Naive thymus-derived CD8-positive, alpha-beta T cell (primary cell): ENCODE measurements around the gene MARS2. TPM values are rescaled to one million over a fixed set of nuclear protein-coding genes. Genes with fewer than 3 reads are reported as not detected.
A peak's percentile ranks its signal among the peaks of the same experiment; 100 is the strongest.
"Not testable (repeated sequence)": the region's sequence is repeated elsewhere in the genome, so short reads cannot be mapped to it uniquely, and the experiment has no call there.

Experiments used
- ATAC-seq, 2 donors: fragments of 150-1000 bp; cut with Tn5 transposase in 1 of 2; sonication (Bioruptor Pico), chemical (Tn5 transposase) in 1 of 2; 1 replicate in 1 of 2; 2 replicates in 1 of 2; pipeline ENCODE4 v1.10.0; 2021; ENCODE audit warnings: mild to moderate bottlenecking in 2 of 2, moderate library complexity in 2 of 2
- POLR2A ChIA-PET: fragments of 350-600 bp; sonication (Branson Sonifier 250); formaldehyde crosslinking; loops from one replicate; lab custom pipeline; 2021; ENCODE audit warnings: antibody characterized with exemption; lab: Charles Lee
- DNase-seq, 10 donors: peaks; one replicate each; pipeline versions ENCODE4 v3.0.0 to v3.0.0-alpha.2; 2020 to 2022
- H3K27ac Mint-ChIP-seq, 10 donors: one replicate each; pipeline ENCODE4 v1.8.0; 2020 to 2022; ENCODE audit warnings: mild to moderate bottlenecking in 10 of 10, mixed read lengths in 10 of 10, moderate library complexity in 4 of 10, inconsistent platforms in 1 of 10
- H3K27me3 Mint-ChIP-seq, 5 donors: one replicate each; pipeline ENCODE4 v1.8.0; 2021 to 2022; ENCODE audit warnings: mixed read lengths in 5 of 5
- H3K36me3 Mint-ChIP-seq, 3 donors: one replicate each; pipeline ENCODE4 v1.8.0; 2020 to 2022; ENCODE audit warnings: mixed read lengths in 3 of 3, mild to moderate bottlenecking in 2 of 3, inconsistent platforms in 1 of 3
- H3K4me1 Mint-ChIP-seq, 4 donors: one replicate each; pipeline ENCODE4 v1.8.0; 2021 to 2022; ENCODE audit warnings: mixed read lengths in 4 of 4
- H3K4me3 Mint-ChIP-seq, 10 donors: one replicate each; pipeline ENCODE4 v1.8.0; 2020 to 2022; ENCODE audit warnings: mild to moderate bottlenecking in 10 of 10, mixed read lengths in 10 of 10, moderate library complexity in 6 of 10, inconsistent platforms in 1 of 10
- H3K9me3 Mint-ChIP-seq, 9 donors: one replicate each; pipeline ENCODE4 v1.8.0; 2020 to 2022; ENCODE audit warnings: mixed read lengths in 9 of 9, mild to moderate bottlenecking in 3 of 9, inconsistent platforms in 1 of 9, moderate library complexity in 1 of 9
- polyA plus RNA-seq, 3 donors: library from polyadenylated mRNA; unstranded; fragments of 300-500 nt; fragmentation: Illumina TruSeq; gene quantifications; one replicate each; pipeline ENCODE4 v1.2.3, GENCODE V29; 2021
- total RNA-seq, 8 experiments: library from RNA in 2 of 8; stranded (reverse) in 2 of 8; gene quantifications; one replicate each; pipeline ENCODE4 v1.2.3 and lab custom pipeline; 2021 to 2026

The MARS2 gene
- total and polyA plus RNA-seq, 5 experiments from 2014 or later = 8.4 to 19.3 (median 12.7) TPM

DNA sequence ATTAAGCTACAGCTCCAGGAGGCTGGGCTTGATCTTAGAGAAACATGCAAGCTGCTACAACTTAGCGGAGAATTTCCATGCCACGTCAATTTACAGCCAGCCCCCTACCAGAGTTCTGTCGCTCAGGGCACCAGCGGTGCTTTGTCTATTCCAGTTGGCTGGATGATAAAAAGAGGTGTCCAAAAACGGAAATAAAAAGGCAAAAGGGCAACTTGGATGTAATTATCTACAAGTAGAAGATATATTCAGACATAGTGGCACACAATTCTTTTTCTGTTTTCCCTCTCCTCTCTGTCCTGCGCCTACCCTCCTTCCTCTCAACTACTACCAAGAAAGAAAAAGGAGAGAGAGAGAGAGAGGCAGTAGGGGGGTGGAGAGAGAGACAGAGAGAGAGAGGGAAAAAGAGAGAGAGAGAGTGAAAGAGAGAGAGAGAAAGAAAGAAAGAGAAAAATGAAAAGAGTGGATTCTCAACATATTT is 29.4 kb upstream of the MARS2 start:
- H3K4me3 Mint-ChIP-seq = no peak overlapping the region
- no peaks in the 10 kb centered on the region for H3K4me1 Mint-ChIP-seq
- peaks cover 5 to 31% (median 13%) of the 10 kb centered on the region in 5 donors for H3K27me3 Mint-ChIP-seq
- no peak for DNase-seq
- no peak for ATAC-seq
- H3K9me3 Mint-ChIP-seq = no peaks in the 10 kb centered on the region
- H3K36me3 Mint-ChIP-seq = no peaks in the 10 kb centered on the region
- POLR2A ChIA-PET = interaction anchor here (0.7 kb wide), 1 partner anchor 264 kb away, joined by 4 read pairs; no protein-coding TSS in a partner anchor
- H3K27ac Mint-ChIP-seq = peak overlapping the region in 1 of 10 donors; percentile 32

- no peak for ATAC-seq
- Mint-ChIP-seq H3K9me3 (no peaks in the 10 kb centered on the region), H3K36me3 (no peaks in the 10 kb centered on the region), H3K27ac (no peak overlapping the region), H3K4me1 (no peaks in the 10 kb centered on the region), H3K4me3 (no peak overlapping the region), H3K27me3 (peaks cover 5 to 24% (median 12%) of the 10 kb centered on the region in 5 donors)
- POLR2A ChIA-PET = no interaction called here
- no peak for DNase-seq
These were observed 28.1 kb upstream of the MARS2 start for GRCh38 chr2:197677056-197677455.

- DNase-seq = no peak
- ATAC-seq = no peak
- Mint-ChIP-seq H3K9me3 (no peaks in the 10 kb centered on the region), H3K4me3 (no peak overlapping the region), H3K27ac (no peak overlapping the region), H3K36me3 (no peaks in the 10 kb centered on the region), H3K4me1 (no peaks in the 10 kb centered on the region), H3K27me3 (peaks cover 5 to 21% (median 8%) of the 10 kb centered on the region in 5 donors)
- POLR2A ChIA-PET = no interaction called here
These were observed 27.7 kb upstream of the MARS2 start for GRCh38 chr2:197677483-197677882.

GRCh38 chr2:197695206-197695605 is 10.0 kb upstream of the MARS2 start:
- H3K9me3 Mint-ChIP-seq, H3K27me3 Mint-ChIP-seq, ATAC-seq, POLR2A ChIA-PET, DNase-seq, H3K4me3 Mint-ChIP-seq, H3K36me3 Mint-ChIP-seq: not testable (repeated sequence)
- Mint-ChIP-seq H3K27ac (peak overlapping the region in 1 of 10 donors; percentile 19), H3K4me1 (peaks cover 0 to 12% (median 0%) of the 10 kb centered on the region in 4 donors)

- H3K36me3 Mint-ChIP-seq = peaks cover 0 to 11% (median 3%) of the 10 kb centered on the region in 3 donors
- POLR2A ChIA-PET, H3K4me3 Mint-ChIP-seq, H3K9me3 Mint-ChIP-seq, DNase-seq, ATAC-seq, H3K27ac Mint-ChIP-seq, H3K27me3 Mint-ChIP-seq: not testable (repeated sequence)
- peaks cover 0 to 12% (median 2%) of the 10 kb centered on the region in 4 donors for H3K4me1 Mint-ChIP-seq
These were observed 9.2 kb upstream of the MARS2 start for GRCh38 chr2:197695971-197696370.

GRCh38 chr2:197696571-197696970 is 8.6 kb upstream of the MARS2 start:
- peaks cover 0 to 13% (median 3%) of the 10 kb centered on the region in 3 donors for H3K36me3 Mint-ChIP-seq
- H3K27me3 Mint-ChIP-seq, H3K9me3 Mint-ChIP-seq, POLR2A ChIA-PET, ATAC-seq, DNase-seq, H3K27ac Mint-ChIP-seq, H3K4me3 Mint-ChIP-seq: not testable (repeated sequence)
- H3K4me1 Mint-ChIP-seq = peaks cover 0 to 12% (median 3%) of the 10 kb centered on the region in 4 donors

DNA sequence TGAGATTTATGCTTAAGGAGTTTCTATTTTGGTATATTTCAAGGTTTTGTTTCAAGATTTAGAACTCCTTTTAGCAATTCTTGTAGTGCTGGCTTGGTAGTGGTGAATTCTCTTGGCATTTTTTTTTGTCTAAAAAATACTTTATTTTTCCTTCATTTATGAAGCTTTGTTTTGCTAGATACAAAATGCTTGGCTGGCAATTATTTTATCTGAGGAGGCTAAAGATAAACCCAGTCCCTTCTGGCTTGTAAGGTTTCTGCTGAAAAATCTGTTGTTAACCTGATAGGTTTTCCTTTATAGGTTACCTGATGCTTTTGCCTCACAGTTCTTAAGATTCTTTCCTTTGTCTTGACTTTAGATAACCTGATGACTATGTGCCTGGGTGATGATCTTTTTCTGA is 5.4 kb upstream of the MARS2 start:
- H3K9me3 Mint-ChIP-seq, DNase-seq, H3K4me3 Mint-ChIP-seq, POLR2A ChIA-PET, ATAC-seq, H3K27me3 Mint-ChIP-seq: not testable (repeated sequence)
- peaks cover 2 to 11% (median 5%) of the 10 kb centered on the region in 4 donors for H3K4me1 Mint-ChIP-seq
- peak overlapping the region in 2 of 10 donors; percentile 24 to 51 for H3K27ac Mint-ChIP-seq
- H3K36me3 Mint-ChIP-seq = peaks cover 0 to 13% (median 3%) of the 10 kb centered on the region in 3 donors

- Mint-ChIP-seq H3K4me1 (peaks cover 3 to 13% (median 9%) of the 10 kb centered on the region in 4 donors), H3K4me3 (no peak overlapping the region), H3K27me3 (peaks cover 0 to 9% (median 2%) of the 10 kb centered on the region in 5 donors), H3K9me3 (peaks cover 0 to 9% (median 0%) of the 10 kb centered on the region in 9 donors), H3K36me3 (peaks cover 0 to 13% (median 3%) of the 10 kb centered on the region in 3 donors), H3K27ac (peak overlapping the region in 1 of 10 donors; percentile 54)
- POLR2A ChIA-PET = no interaction called here
- ATAC-seq = no peak
- no peak for DNase-seq
These were observed 4.2 kb upstream of the MARS2 start for GRCh38 chr2:197700960-197701359.

- POLR2A ChIA-PET = interaction anchor here (0.5 to 3.0 kb wide), 14 partner anchors 13 to 905 kb away, joined by 3 to 26 read pairs (median 5); partner anchors contain the start of genes COQ10B, GTF3C3, HSPD1 and HSPE1
- peak; percentile 52 to 61 for ATAC-seq
- DNase-seq = peak in 1 of 10 donors; percentile 15
- Mint-ChIP-seq H3K9me3 (peaks cover 0 to 3% (median 0%) of the 10 kb centered on the region in 9 donors), H3K36me3 (peaks cover 0 to 13% (median 7%) of the 10 kb centered on the region in 3 donors), H3K4me3 (peak overlapping the region; percentile 85 to 95 (median 91)), H3K4me1 (peaks cover 20 to 46% (median 38%) of the 10 kb centered on the region in 4 donors), H3K27me3 (peaks cover 0 to 9% (median 1%) of the 10 kb centered on the region in 5 donors), H3K27ac (peak overlapping the region; percentile 92 to 99 (median 96))
These were observed 592 bp upstream of the MARS2 start for GRCh38 chr2:197704434-197705120.

DNA sequence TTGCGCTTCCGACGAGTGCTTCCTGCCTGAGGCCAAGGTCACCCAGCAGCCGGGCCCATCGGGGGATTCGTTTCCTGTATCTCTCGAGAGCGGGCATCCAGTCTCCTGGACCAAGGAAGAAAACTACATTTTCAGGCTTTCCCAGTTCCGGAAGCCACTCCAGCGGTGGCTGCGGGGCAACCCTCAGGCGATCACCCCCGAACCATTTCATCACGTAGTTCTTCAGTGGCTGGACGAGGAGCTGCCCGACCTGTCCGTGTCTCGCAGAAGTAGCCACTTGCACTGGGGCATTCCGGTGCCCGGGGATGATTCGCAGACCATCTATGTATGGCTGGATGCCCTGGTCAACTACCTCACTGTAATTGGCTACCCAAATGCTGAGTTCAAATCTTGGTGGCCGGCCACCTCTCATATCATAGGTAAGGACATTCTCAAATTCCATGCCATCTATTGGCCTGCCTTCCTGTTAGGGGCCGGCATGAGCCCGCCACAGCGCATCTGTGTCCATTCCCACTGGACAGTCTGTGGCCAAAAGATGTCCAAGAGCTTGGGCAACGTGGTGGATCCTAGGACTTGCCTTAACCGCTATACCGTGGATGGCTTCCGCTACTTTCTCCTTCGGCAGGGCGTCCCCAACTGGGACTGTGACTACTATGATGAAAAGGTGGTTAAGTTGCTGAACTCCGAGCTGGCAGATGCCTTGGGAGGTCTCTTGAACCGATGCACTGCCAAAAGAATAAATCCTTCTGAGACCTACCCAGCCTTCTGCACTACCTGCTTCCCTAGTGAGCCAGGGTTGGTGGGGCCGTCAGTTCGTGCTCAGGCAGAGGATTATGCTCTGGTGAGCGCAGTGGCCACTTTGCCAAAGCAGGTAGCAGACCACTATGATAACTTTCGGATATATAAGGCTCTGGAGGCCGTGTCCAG is 1.0 kb downstream of the MARS2 start:
- POLR2A ChIA-PET = interaction anchor here (1.3 to 3.0 kb wide), 8 partner anchors 13 to 907 kb away, joined by 3 to 26 read pairs (median 6); partner anchors contain the start of genes GTF3C3, HSPD1, HSPE1 and MOB4

GRCh38 chr2:197706839-197707207 is 1.7 kb downstream of the MARS2 start:
- ATAC-seq (no peak), DNase-seq (no peak)
- H3K4me1 Mint-ChIP-seq = peaks cover 26 to 59% (median 52%) of the 10 kb centered on the region in 4 donors
- no peaks in the 10 kb centered on the region for H3K9me3 Mint-ChIP-seq
- peak overlapping the region in 4 of 10 donors; percentile 6 to 95 (median 60) for H3K27ac Mint-ChIP-seq
- H3K36me3 Mint-ChIP-seq = peaks cover 0 to 26% (median 2%) of the 10 kb centered on the region in 3 donors
- H3K4me3 Mint-ChIP-seq = peak overlapping the region; percentile 85 to 95 (median 92)
- POLR2A ChIA-PET = interaction anchor here (1.8 to 3.0 kb wide), 3 partner anchors 12 to 272 kb away, joined by 3 to 26 read pairs (median 19); partner anchors contain the start of genes MOB4 and SF3B1
- peaks cover 0 to 5% (median 0%) of the 10 kb centered on the region in 5 donors for H3K27me3 Mint-ChIP-seq

More for the DNA sequence above, 1.0 kb downstream of the MARS2 start:
- DNase-seq (peak in 3 of 10 donors; percentile 14 to 57 (median 21)), ATAC-seq (no peak)
- Mint-ChIP-seq H3K4me3 (peak overlapping the region; percentile 85 to 95 (median 92)), H3K9me3 (peaks cover 0 to 3% (median 0%) of the 10 kb centered on the region in 9 donors), H3K4me1 (peaks cover 26 to 54% (median 50%) of the 10 kb centered on the region in 4 donors), H3K27ac (peak overlapping the region; percentile 85 to 99 (median 95)), H3K27me3 (peaks cover 0 to 5% (median 1%) of the 10 kb centered on the region in 5 donors), H3K36me3 (peaks cover 0 to 22% (median under 1%) of the 10 kb centered on the region in 3 donors)
